Muscle of leg (tissue), 11 donors: ENCODE data around the gene CHRDL2. TPM values are rescaled to one million over a fixed set of nuclear protein-coding genes. Genes with fewer than 3 reads are reported as not detected.

ENCODE experiments used
- DNase-seq: peaks from one replicate; pipeline ENCODE4 v3.0.0; 2013
- H3K27ac ChIP-seq: one replicate; pipeline ENCODE4 v1.5.1; 2013; ENCODE audit warnings: mild to moderate bottlenecking, low read length, control low read depth
- H3K27me3 ChIP-seq: one replicate; pipeline ENCODE4 v1.6.1; 2013; ENCODE audit warnings: low read length; ENCODE audit not compliant: control insufficient read depth, insufficient read depth
- H3K36me3 ChIP-seq: one replicate; pipeline ENCODE4 v1.6.1; 2013; ENCODE audit warnings: low read length; ENCODE audit not compliant: control insufficient read depth, insufficient read depth
- H3K4me1 ChIP-seq: one replicate; pipeline ENCODE4 v1.6.1; 2013; ENCODE audit warnings: low read length; ENCODE audit not compliant: control insufficient read depth, insufficient read depth
- H3K4me3 ChIP-seq: one replicate; pipeline ENCODE4 v1.5.1; 2013; ENCODE audit warnings: low read length, control low read depth
- H3K9me3 ChIP-seq: replicated peaks from 2 replicates; pipeline ENCODE4 v1.6.1; 2013; ENCODE audit warnings: low read depth, low read length; ENCODE audit not compliant: control insufficient read depth
- WGBS: methylation state at CpG from one replicate; pipeline ENCODE4 v1.1.5; 2013; ENCODE audit warnings: missing lambda C conversion rate; ENCODE audit not compliant: insufficient coverage; 5-methylcytosine and 5-hydroxymethylcytosine counted together
- polyA plus RNA-seq, 8 donors: library from polyadenylated mRNA; unstranded; fragments of 120-200 nt; gene quantifications; one replicate each; pipeline versions ENCODE4 v1.2.1 to v1.2.3, GENCODE V29; 2013; ENCODE audit warnings: inconsistent platforms in 1 of 8, low replicate concordance in 1 of 8; ENCODE audit not compliant: insufficient read length in 8 of 8, insufficient read depth in 1 of 8
- total RNA-seq: library from RNA; stranded (reverse); fragments of 120-200 nt; gene quantifications from one replicate; pipeline ENCODE4 v1.2.4, GENCODE V29; 2013

CHRDL2 gene
- total and polyA plus RNA-seq, 9 donors, result 0.49 to 5.3 (median 1.7) TPM

GRCh38 chr11:74734559-74734925 lies 3.3 kb upstream of the CHRDL2 start:
- Histone ChIP-seq H3K9me3 (no peaks in the 10 kb centered on the region), H3K36me3 (no peaks in the 10 kb centered on the region), H3K27me3 (peaks cover 31% of the 10 kb centered on the region), H3K27ac (no peak overlapping the region), H3K4me3 (no peak overlapping the region), H3K4me1 (peaks cover 13% of the 10 kb centered on the region)
- peak; percentile 65 for DNase-seq
- 17% methylated on average over 1 of the region's 1 CpG for WGBS

- no peaks in the 10 kb centered on the region for H3K36me3 ChIP-seq
- no peak for DNase-seq
- peaks cover 24% of the 10 kb centered on the region for H3K4me1 ChIP-seq
- H3K9me3 ChIP-seq, result no peaks in the 10 kb centered on the region
- 2% methylated on average over 33 of the region's 40 CpGs for WGBS
- H3K4me3 ChIP-seq, result peak overlapping the region; percentile 14
- no peak overlapping the region for H3K27ac ChIP-seq
- H3K27me3 ChIP-seq, result peaks cover 48% of the 10 kb centered on the region
These were observed 510 bp downstream of the CHRDL2 start for GRCh38 chr11:74730571-74731260.

GRCh38 chr11:74729397-74729796 lies 1.8 kb downstream of the CHRDL2 start:
- 42% methylated on average over 3 of the region's 4 CpGs for WGBS
- Histone ChIP-seq H3K36me3 (no peaks in the 10 kb centered on the region), H3K27ac (no peak overlapping the region), H3K9me3 (no peaks in the 10 kb centered on the region), H3K4me1 (peaks cover 28% of the 10 kb centered on the region), H3K4me3 (no peak overlapping the region), H3K27me3 (peaks cover 48% of the 10 kb centered on the region)
- DNase-seq, result no peak

- Histone ChIP-seq H3K27ac (peak overlapping the region; percentile 65), H3K9me3 (no peaks in the 10 kb centered on the region), H3K27me3 (peaks cover 38% of the 10 kb centered on the region), H3K36me3 (no peaks in the 10 kb centered on the region), H3K4me3 (no peak overlapping the region), H3K4me1 (peaks cover 27% of the 10 kb centered on the region)
- 0% methylated on average over 7 of the region's 13 CpGs for WGBS
- peak; percentile 95 for DNase-seq
These were observed 4.6 kb downstream of the CHRDL2 start for GRCh38 chr11:74726547-74727182.

- no peak overlapping the region for H3K4me3 ChIP-seq
- 64% methylated on average over 3 of the region's 4 CpGs for WGBS
- peaks cover 30% of the 10 kb centered on the region for H3K27me3 ChIP-seq
- H3K9me3 ChIP-seq, result no peaks in the 10 kb centered on the region
- H3K4me1 ChIP-seq, result peaks cover 30% of the 10 kb centered on the region
- no peaks in the 10 kb centered on the region for H3K36me3 ChIP-seq
- peak overlapping the region; percentile 65 for H3K27ac ChIP-seq
- DNase-seq, result no peak
These were observed 5.5 kb downstream of the CHRDL2 start for GRCh38 chr11:74725701-74726100.

- Histone ChIP-seq H3K27me3 (peaks cover 8% of the 10 kb centered on the region), H3K27ac (no peak overlapping the region), H3K9me3 (no peaks in the 10 kb centered on the region), H3K4me3 (no peak overlapping the region), H3K4me1 (peaks cover 37% of the 10 kb centered on the region), H3K36me3 (no peaks in the 10 kb centered on the region)
- DNase-seq, result no peak
- 73% methylated on average over 3 of the region's 5 CpGs for WGBS
These were observed 7.7 kb downstream of the CHRDL2 start for GRCh38 chr11:74723511-74723910.

- Histone ChIP-seq H3K27me3 (peaks cover 6% of the 10 kb centered on the region), H3K9me3 (no peaks in the 10 kb centered on the region), H3K4me1 (peaks cover 43% of the 10 kb centered on the region), H3K36me3 (no peaks in the 10 kb centered on the region), H3K4me3 (no peak overlapping the region), H3K27ac (peak overlapping the region; percentile 80)
- DNase-seq, result no peak
- WGBS, result 92% methylated on average over 3 of the region's 3 CpGs
These were observed 9.8 kb downstream of the CHRDL2 start for GRCh38 chr11:74721479-74721835.

GRCh38 chr11:74720596-74721478 lies 10.4 kb downstream of the CHRDL2 start:
- Histone ChIP-seq H3K9me3 (no peaks in the 10 kb centered on the region), H3K27ac (peak overlapping the region; percentile 80), H3K4me3 (no peak overlapping the region), H3K27me3 (peaks cover 6% of the 10 kb centered on the region), H3K36me3 (no peaks in the 10 kb centered on the region), H3K4me1 (peaks cover 37% of the 10 kb centered on the region)
- DNase-seq, result peak; percentile 54
- 34% methylated on average over 12 of the region's 17 CpGs for WGBS

GRCh38 chr11:74719011-74719410 lies 12.2 kb downstream of the CHRDL2 start:
- 89% methylated on average over 4 of the region's 5 CpGs for WGBS
- Histone ChIP-seq H3K36me3 (no peaks in the 10 kb centered on the region), H3K9me3 (no peaks in the 10 kb centered on the region), H3K27ac (no peak overlapping the region), H3K4me3 (no peak overlapping the region), H3K4me1 (peaks cover 30% of the 10 kb centered on the region), H3K27me3 (peaks cover 4% of the 10 kb centered on the region)
- DNase-seq, result no peak
